ENCODE measurements around the gene STAT1. TPM values are rescaled to one million over a fixed set of nuclear protein-coding genes. Genes with fewer than 3 reads are reported as not detected.
A peak's percentile ranks its signal among the peaks of the same experiment; 100 is the strongest.

The STAT1 gene
- total and polyA plus RNA-seq, 10 of the 15 experiments (the other 5 are each of a cell fraction or from before 2014, with no cell fraction given), result 81.8 to 398 (median 307) TPM

DNA sequence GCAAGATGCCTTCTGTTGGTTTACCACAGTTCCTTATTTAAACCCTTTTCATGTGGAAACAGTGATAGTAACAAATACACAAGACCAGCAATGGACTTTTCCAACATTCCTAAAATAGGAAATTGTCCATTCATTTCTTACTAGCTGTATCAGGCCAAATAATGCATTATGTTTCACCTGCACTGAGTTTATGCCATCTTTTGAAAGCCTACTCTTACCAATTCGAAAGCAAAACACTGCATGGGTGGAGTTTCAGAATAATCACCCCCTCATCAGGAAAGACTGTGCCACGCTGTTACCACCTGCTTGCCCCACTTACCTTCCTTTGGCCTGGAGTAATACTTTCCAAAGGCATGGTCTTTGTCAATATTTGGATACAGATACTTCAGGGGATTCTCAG lies 37.5 kb downstream of the STAT1 start:
- SMC1A ChIA-PET (ENCODE audit: uncharacterized antibody, unreplicated experiment), result interaction anchor here (0.9 to 1.3 kb wide), 7 partner anchors 9 to 126 kb away, joined by 3 to 5 read pairs (median 4); no protein-coding TSS in a partner anchor
- Histone ChIP-seq H3K9me3 (replicated peaks; ENCODE audit: control insufficient read depth, insufficient read depth, low read length) (no peaks in the 10 kb centered on the region), H3K4me2 (ENCODE audit: control insufficient read depth, insufficient read depth) (no peak overlapping the region), H3K36me3 (ENCODE audit: control insufficient read depth in 2 of 2, insufficient read depth in 2 of 2, low read length in 1 of 2) (peaks cover 51 to 91% of the 10 kb centered on the region in 2 experiments), H2AFZ (ENCODE audit: control insufficient read depth, low read depth, low read length) (no peak overlapping the region), H4K20me1 (ENCODE audit: control insufficient read depth, insufficient read depth) (peaks cover 17% of the 10 kb centered on the region), H3K79me2 (ENCODE audit: control insufficient read depth, insufficient read depth, low read length) (no peaks in the 10 kb centered on the region), H3K4me3 (no peak overlapping the region), H3K27ac (ENCODE audit: control insufficient read depth, insufficient read depth) (no peak overlapping the region), H3K9ac (ENCODE audit: control insufficient read depth, insufficient read depth, low read length) (no peak overlapping the region), H3K4me1 (ENCODE audit: control insufficient read depth, insufficient read depth, low read length) (no peaks in the 10 kb centered on the region), H3K27me3 (replicated peaks in 1 of 2; ENCODE audit: control insufficient read depth in 2 of 2, insufficient read depth in 2 of 2, low read length in 1 of 2) (no peaks in the 10 kb centered on the region)
- FAIRE-seq, result no peak
- DNase-seq (ENCODE audit: low read depth, low spot score), result no peak
- RAD21 ChIA-PET (ENCODE audit: unreplicated experiment), result interaction anchor here (1.0 kb wide), 1 partner anchor 12 kb away, joined by 3 read pairs; no protein-coding TSS in a partner anchor
- intact Hi-C loops (cut with micrococcal nuclease; ENCODE audit: unreplicated experiment), result no loop called here
- TF ChIP-seq POLR2AphosphoS5 (IDR thresholded peaks at IDR 0.05; ENCODE audit: low read length) (peak; percentile 39; the same call in 1 of the 2 replicates), POLR2A (IDR thresholded peaks at IDR 0.05; ENCODE audit: low read depth, low read length) (peak; percentile 49), NRF1 (conservative IDR thresholded peaks at IDR 0.05; ENCODE audit: low read depth, low read length) (no peak), HCFC1 (IDR thresholded peaks at IDR 0.05; ENCODE audit: low read length) (no peak)
- no peak for ATAC-seq
- POLR2A ChIA-PET, result no interaction called here
- no TSS peak for BruUV-seq (replicated peaks)
- 100% methylated on average over 2 of the region's 2 CpGs for WGBS (ENCODE audit: insufficient coverage, insufficient replicate concordance, low lambda C conversion rate, missing lambda C conversion rate)
- in situ Hi-C loops (cut with MboI), result no loop called here
- CTCF ChIA-PET, result interaction anchor here (1.1 to 1.3 kb wide), 2 partner anchors 9 to 10 kb away, joined by 3 read pairs; no protein-coding TSS in a partner anchor

- in situ Hi-C loops (cut with MboI), result no loop called here
- Histone ChIP-seq H4K20me1 (ENCODE audit: control insufficient read depth, insufficient read depth) (peaks cover 13% of the 10 kb centered on the region), H3K4me3 (no peak overlapping the region), H3K79me2 (ENCODE audit: control insufficient read depth, insufficient read depth, low read length) (no peaks in the 10 kb centered on the region), H3K27me3 (replicated peaks in 1 of 2; ENCODE audit: control insufficient read depth in 2 of 2, insufficient read depth in 2 of 2, low read length in 1 of 2) (no peaks in the 10 kb centered on the region), H3K27ac (ENCODE audit: control insufficient read depth, insufficient read depth) (no peak overlapping the region), H3K36me3 (ENCODE audit: control insufficient read depth in 2 of 2, insufficient read depth in 2 of 2, low read length in 1 of 2) (peaks cover 53 to 90% of the 10 kb centered on the region in 2 experiments), H2AFZ (ENCODE audit: control insufficient read depth, low read depth, low read length) (no peak overlapping the region), H3K4me1 (ENCODE audit: control insufficient read depth, insufficient read depth, low read length) (no peaks in the 10 kb centered on the region), H3K4me2 (ENCODE audit: control insufficient read depth, insufficient read depth) (no peak overlapping the region), H3K9ac (ENCODE audit: control insufficient read depth, insufficient read depth, low read length) (no peak overlapping the region), H3K9me3 (replicated peaks; ENCODE audit: control insufficient read depth, insufficient read depth, low read length) (no peaks in the 10 kb centered on the region)
- 95% methylated on average over 12 of the region's 12 CpGs for WGBS (ENCODE audit: insufficient coverage, insufficient replicate concordance, low lambda C conversion rate, missing lambda C conversion rate)
- DNase-seq (ENCODE audit: low read depth, low spot score) (no peak), FAIRE-seq (no peak), ATAC-seq (peak; percentile 9; the same call in 2 of the 3 replicates)
- ChIA-PET RAD21 (ENCODE audit: unreplicated experiment) (interaction anchor here (0.8 kb wide), 1 partner anchor 12 kb away, joined by 3 read pairs; no protein-coding TSS in a partner anchor), POLR2A (no interaction called here), CTCF (interaction anchor here (1.0 to 1.3 kb wide), 3 partner anchors 9 to 22 kb away, joined by 3 read pairs; no protein-coding TSS in a partner anchor), SMC1A (ENCODE audit: uncharacterized antibody, unreplicated experiment) (interaction anchor here (1.0 to 2.1 kb wide), 5 partner anchors 13 to 125 kb away, joined by 3 to 7 read pairs (median 4); no protein-coding TSS in a partner anchor)
- no TSS peak for BruUV-seq (replicated peaks)
- intact Hi-C loops (cut with micrococcal nuclease; ENCODE audit: unreplicated experiment), result no loop called here
- no peak for TF ChIP-seq ZBTB33 (IDR thresholded peaks at IDR 0.05)
- TF ChIP-seq KLF5 (IDR thresholded peaks at IDR 0.05; ENCODE audit: partially characterized antibody), result no peak
- TF ChIP-seq ZBTB4 (CRISPR knock-in tag; IDR thresholded peaks at IDR 0.05), result no peak
- TF ChIP-seq RAD51 (IDR thresholded peaks at IDR 0.05), result no peak
- TF ChIP-seq NR2F1 (conservative IDR thresholded peaks at IDR 0.05), result no peak
- TF ChIP-seq BRCA1 (IDR thresholded peaks at IDR 0.05; ENCODE audit: low read depth, low read length), result no peak
- no peak for TF ChIP-seq POU2F2 (IDR thresholded peaks at IDR 0.05; ENCODE audit: borderline replicate concordance, low read depth, low read length)
- no peak for TF ChIP-seq TARDBP (IDR thresholded peaks at IDR 0.05; ENCODE audit: borderline replicate concordance)
- TF ChIP-seq POLR2A (IDR thresholded peaks at IDR 0.05; ENCODE audit: low read depth, low read length), result peak; percentile 69
Observed at GRCh38 chr2:190974629-190975361, 39.2 kb downstream of the STAT1 start.

Measured in GM12878 (cell line).